Naive B cell (primary cell): ENCODE data around the gene ALDH18A1. TPM values are rescaled to one million over a fixed set of nuclear protein-coding genes. Genes with fewer than 3 reads are reported as not detected.

Experiments
- ATAC-seq, 2 donors: fragments of 150-1000 bp; cut with Tn5 transposase; 2 replicates each; pipeline ENCODE4 v1.10.0; 2021; ENCODE audit warnings: low read depth in 2 of 2, mild to moderate bottlenecking in 2 of 2, moderate library complexity in 2 of 2
- DNase-seq: peaks from one replicate; pipeline ENCODE4 v3.0.0; 2022
- H3K27ac Mint-ChIP-seq, 6 donors: one replicate each; pipeline ENCODE4 v1.8.0; 2020 to 2022; ENCODE audit warnings: mild to moderate bottlenecking in 6 of 6, mixed read lengths in 6 of 6, moderate library complexity in 5 of 6, inconsistent platforms in 2 of 6
- H3K27me3 Mint-ChIP-seq, 3 donors: one replicate each; pipeline ENCODE4 v1.8.0; 2021 to 2022; ENCODE audit warnings: mixed read lengths in 3 of 3, mild to moderate bottlenecking in 1 of 3
- H3K36me3 Mint-ChIP-seq, 2 donors: one replicate each; pipeline ENCODE4 v1.8.0; 2020 to 2022; ENCODE audit warnings: mixed read lengths in 2 of 2, inconsistent platforms in 1 of 2, mild to moderate bottlenecking in 1 of 2
- H3K4me1 Mint-ChIP-seq, 3 donors: one replicate each; pipeline ENCODE4 v1.8.0; 2020 to 2022; ENCODE audit warnings: mixed read lengths in 3 of 3, inconsistent platforms in 1 of 3, mild to moderate bottlenecking in 1 of 3, moderate library complexity in 1 of 3
- H3K4me3 Mint-ChIP-seq, 8 donors: one replicate each; pipeline ENCODE4 v1.8.0; 2020 to 2022; ENCODE audit warnings: mild to moderate bottlenecking in 8 of 8, mixed read lengths in 8 of 8, moderate library complexity in 8 of 8, inconsistent platforms in 2 of 8
- H3K9me3 Mint-ChIP-seq, 7 donors: one replicate each; pipeline ENCODE4 v1.8.0; 2020 to 2022; ENCODE audit warnings: mixed read lengths in 7 of 7, mild to moderate bottlenecking in 5 of 7, inconsistent platforms in 2 of 7, moderate library complexity in 1 of 7
- polyA plus RNA-seq, 6 donors: library from polyadenylated mRNA; unstranded; fragments of 300-500 nt; fragmentation: Illumina TruSeq; gene quantifications; one replicate each; pipeline ENCODE4 v1.2.3, GENCODE V29; 2021; ENCODE audit warnings: low read depth in 6 of 6

ALDH18A1 gene
- polyA plus RNA-seq, 6 donors from 2014 or later: 32.7 to 61.8 (median 45.5) TPM

DNA sequence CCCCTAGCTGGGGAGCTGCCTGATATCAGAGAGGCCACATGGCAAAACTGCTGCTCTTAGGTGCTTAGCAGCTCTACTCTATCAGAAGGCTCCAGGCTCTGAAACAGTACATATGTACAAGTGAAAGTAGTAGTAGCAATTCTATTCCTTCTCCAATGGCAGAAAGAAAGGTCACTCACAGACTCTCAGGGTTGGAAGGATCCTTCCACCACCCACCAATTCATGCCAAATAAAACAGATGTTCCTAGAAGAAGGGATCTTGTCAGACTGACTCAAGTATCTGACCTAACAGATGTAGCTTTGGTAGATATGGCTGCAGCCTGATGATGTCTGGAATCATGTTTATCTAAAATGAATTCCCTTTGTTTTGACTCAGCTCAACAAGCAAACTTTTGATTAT lies 8.0 kb upstream of the ALDH18A1 start:
- Mint-ChIP-seq H3K27ac (no peak overlapping the region), H3K27me3 (no peaks in the 10 kb centered on the region), H3K36me3 (no peaks in the 10 kb centered on the region), H3K4me1 (no peaks in the 10 kb centered on the region), H3K9me3 (no peaks in the 10 kb centered on the region), H3K4me3 (no peak overlapping the region)
- ATAC-seq (no peak), DNase-seq (no peak)

DNA sequence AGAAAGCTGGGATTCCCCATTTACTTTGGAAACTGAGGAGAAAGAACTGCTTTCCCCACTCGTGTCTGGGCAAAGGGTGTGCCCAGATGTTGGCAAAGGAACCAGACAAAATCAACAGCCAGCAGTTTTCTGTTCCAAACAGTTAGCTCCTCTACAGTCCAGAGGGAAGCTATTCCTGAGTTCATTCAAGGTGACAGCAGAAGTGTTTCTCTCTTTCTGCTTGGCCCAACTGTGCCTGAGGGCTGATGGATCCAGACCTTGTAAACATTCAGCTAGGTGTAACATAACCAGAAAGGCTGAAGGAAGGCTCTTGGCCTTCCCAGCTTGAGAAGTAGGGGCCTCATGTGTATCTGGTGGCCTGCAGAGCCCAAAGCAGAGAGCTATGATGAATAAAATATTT lies 7.0 kb upstream of the ALDH18A1 start:
- H3K27me3 Mint-ChIP-seq: no peaks in the 10 kb centered on the region
- no peaks in the 10 kb centered on the region for H3K4me1 Mint-ChIP-seq
- H3K9me3 Mint-ChIP-seq: no peaks in the 10 kb centered on the region
- DNase-seq (no peak), ATAC-seq (no peak)
- H3K36me3 Mint-ChIP-seq: no peaks in the 10 kb centered on the region
- H3K27ac Mint-ChIP-seq: peak overlapping the region in 1 of 6 donors; percentile 62
- peak overlapping the region in 1 of 8 donors; percentile 41 for H3K4me3 Mint-ChIP-seq

DNA sequence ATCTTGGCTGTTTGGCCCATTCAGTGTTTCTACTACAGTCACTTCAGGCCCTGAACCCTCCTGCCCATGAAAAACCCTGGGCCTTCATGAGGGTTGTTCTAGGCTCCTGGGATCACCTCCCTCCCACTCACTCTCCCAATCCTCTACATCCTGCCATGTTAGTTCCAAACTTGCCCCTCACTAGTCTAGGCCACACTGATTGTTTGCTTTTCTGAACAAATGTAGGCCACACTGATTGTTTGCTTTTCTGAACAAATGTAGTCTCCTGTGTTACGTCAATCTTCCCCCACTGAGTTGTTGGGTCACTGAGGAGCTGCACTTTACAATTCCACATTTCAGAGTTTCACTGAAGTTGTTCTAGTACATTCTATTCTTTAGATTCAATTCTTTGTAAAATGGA lies 5.3 kb upstream of the ALDH18A1 start:
- DNase-seq (no peak), ATAC-seq (no peak)
- peak overlapping the region in 4 of 6 donors; percentile 5 to 44 (median 30) for H3K27ac Mint-ChIP-seq
- H3K4me3 Mint-ChIP-seq: no peak overlapping the region
- H3K27me3 Mint-ChIP-seq: no peaks in the 10 kb centered on the region
- H3K4me1 Mint-ChIP-seq: peaks cover 1 to 7% (median 1%) of the 10 kb centered on the region in 3 donors
- H3K36me3 Mint-ChIP-seq: peaks cover 0 to under 1% of the 10 kb centered on the region in 2 donors
- H3K9me3 Mint-ChIP-seq: no peaks in the 10 kb centered on the region

DNA sequence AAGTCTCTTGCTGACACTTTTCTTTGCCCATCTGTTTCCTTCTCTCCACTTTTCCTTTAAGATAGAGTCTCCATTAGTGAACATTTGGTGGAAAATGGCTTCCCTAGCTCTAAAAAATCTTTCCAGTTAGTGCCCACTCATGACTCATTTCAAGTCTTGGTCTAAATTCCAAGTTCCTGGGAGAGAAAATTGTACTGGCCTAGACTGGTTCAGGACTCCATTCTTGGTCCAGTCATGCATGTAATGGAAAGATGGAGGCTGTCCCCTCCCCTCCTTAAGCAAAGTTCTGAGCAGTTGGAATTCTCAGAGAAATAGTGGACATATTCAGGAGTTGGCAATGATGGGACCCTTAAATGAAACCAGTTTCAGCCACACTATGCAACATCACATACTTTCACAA lies 3.8 kb upstream of the ALDH18A1 start:
- Mint-ChIP-seq H3K36me3 (peaks cover 0 to 7% of the 10 kb centered on the region in 2 donors), H3K4me1 (peaks cover 14 to 17% (median 14%) of the 10 kb centered on the region in 3 donors), H3K27ac (no peak overlapping the region), H3K9me3 (no peaks in the 10 kb centered on the region), H3K4me3 (no peak overlapping the region), H3K27me3 (no peaks in the 10 kb centered on the region)
- ATAC-seq (no peak), DNase-seq (no peak)

DNA sequence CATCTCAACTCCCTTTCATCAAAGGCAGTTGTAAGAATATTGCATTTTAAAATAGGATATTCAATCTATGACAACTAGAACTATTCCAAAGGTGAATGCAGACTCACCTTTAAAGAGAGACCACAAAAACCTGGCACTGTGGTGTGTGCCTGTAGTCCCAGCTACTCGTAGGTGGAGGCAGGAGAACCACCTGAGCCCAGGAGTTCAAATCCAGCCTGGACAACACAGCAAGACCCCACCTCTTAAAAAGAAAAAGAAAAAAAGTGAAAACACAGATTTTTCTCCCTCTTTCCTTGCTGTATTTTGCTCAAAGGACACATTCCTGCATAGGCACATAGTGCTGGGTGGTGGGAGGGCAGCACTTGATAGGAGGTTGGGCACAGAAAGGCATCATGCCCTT lies 739 bp upstream of the ALDH18A1 start:
- Mint-ChIP-seq H3K36me3 (peaks cover 0 to 7% of the 10 kb centered on the region in 2 donors), H3K4me1 (peaks cover 15 to 28% (median 27%) of the 10 kb centered on the region in 3 donors), H3K27me3 (no peaks in the 10 kb centered on the region), H3K4me3 (peak overlapping the region in 7 of 8 donors; percentile 92 to 100 (median 99)), H3K9me3 (no peaks in the 10 kb centered on the region), H3K27ac (no peak overlapping the region)
- ATAC-seq: no peak
- no peak for DNase-seq

DNA sequence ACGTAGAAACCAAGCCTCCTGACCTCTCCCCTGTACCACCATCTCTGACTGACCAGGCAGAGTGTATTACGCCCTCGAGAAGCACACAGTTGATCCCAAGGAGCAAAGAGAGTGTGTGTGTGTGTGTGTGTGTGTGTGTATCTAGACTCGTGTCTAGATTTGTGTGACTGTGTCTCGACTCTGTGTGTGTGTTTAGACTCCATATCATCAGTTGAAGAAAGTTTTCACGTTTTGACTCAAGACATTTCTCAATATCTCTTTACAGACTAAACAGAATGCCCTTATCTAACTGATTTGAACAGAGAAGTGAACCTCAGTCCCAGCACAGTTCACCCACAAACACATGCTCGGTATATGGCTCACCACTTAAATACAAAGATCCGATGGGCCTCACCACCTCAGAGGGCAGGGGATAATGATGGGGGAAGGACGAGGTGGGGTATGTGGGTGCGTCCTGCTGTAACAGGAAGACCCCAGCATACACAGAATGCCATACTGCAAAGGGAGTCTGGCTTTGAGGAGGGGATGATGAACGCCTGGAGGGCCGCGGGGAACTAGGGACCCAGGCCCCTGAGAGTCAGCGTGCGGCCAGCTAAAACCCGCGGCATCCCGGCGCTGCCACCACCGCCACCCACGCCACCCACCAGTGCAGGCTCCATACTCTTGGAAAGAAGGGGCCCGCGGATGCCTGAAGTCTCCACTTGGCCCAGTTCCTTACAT lies 780 bp downstream of the ALDH18A1 start:
- peaks cover 19 to 34% (median 28%) of the 10 kb centered on the region in 3 donors for H3K4me1 Mint-ChIP-seq
- H3K36me3 Mint-ChIP-seq: peaks cover 11 to 19% of the 10 kb centered on the region in 2 donors
- H3K9me3 Mint-ChIP-seq: peaks cover 3 to 8% (median 6%) of the 10 kb centered on the region in 7 donors
- H3K27me3 Mint-ChIP-seq: no peaks in the 10 kb centered on the region
- DNase-seq: no peak
- H3K27ac Mint-ChIP-seq: peak overlapping the region; percentile 16 to 90 (median 58)
- peak overlapping the region; percentile 92 to 100 (median 100) for H3K4me3 Mint-ChIP-seq
- no peak for ATAC-seq

DNA sequence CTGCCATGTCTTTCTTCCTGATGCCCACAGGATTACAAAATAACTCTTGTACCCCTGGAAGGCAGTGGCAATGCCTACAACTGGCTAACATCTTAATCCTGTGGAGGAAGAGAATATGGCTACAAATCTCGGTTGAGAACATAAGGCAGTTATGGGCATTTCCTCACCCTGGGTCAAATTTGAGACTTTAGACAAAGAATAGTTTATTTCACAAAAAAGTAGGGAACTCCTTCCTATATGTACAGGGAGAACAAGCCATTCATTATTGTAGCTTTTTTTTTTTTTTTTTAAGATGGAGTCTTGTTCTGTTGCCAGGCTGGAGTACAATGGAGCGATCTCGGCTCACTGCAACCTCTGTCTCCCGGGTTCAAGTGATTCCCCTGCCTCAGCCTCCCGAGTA lies 2.6 kb downstream of the ALDH18A1 start:
- H3K36me3 Mint-ChIP-seq: peaks cover 16 to 19% of the 10 kb centered on the region in 2 donors
- ATAC-seq: no peak
- H3K9me3 Mint-ChIP-seq: peaks cover 3 to 8% (median 6%) of the 10 kb centered on the region in 7 donors
- peak overlapping the region in 3 of 8 donors; percentile 6 to 52 (median 11) for H3K4me3 Mint-ChIP-seq
- H3K27me3 Mint-ChIP-seq: no peaks in the 10 kb centered on the region
- H3K4me1 Mint-ChIP-seq: peaks cover 19 to 34% (median 29%) of the 10 kb centered on the region in 3 donors
- no peak for DNase-seq
- no peak overlapping the region for H3K27ac Mint-ChIP-seq

DNA sequence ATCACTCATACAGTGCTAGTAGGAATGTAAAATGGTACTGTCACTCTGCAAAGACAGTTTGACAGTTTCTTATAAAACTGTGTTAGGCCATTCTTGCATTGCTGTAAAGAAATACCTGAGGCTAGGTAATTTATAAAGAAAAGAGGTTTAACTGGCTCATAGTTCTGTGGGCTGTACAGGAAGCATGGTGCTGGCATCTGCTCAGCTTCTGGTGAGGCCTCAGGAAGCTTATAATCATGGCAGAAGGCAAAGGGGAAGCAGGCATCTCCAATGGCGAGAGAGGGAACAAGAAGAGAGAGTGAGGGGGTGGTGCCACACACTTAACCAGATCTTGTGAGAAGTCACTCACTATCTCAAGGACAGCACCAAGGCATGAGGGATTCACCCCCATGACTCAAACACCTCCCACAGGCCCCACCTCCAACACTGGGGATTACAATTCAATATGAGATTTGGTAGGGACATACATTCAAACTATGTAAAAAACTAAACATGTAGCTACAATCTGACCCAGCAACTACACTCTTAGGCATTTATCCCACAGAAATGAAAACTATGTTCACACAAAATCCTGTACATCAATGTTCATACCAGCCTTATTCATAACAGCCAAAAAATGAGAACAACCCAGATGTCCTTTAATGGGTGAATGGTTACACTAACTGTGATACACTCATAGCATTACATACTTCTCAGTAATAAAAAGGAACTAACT lies 5.0 kb downstream of the ALDH18A1 start:
- Mint-ChIP-seq H3K4me1 (peaks cover 15 to 30% (median 19%) of the 10 kb centered on the region in 3 donors), H3K27me3 (no peaks in the 10 kb centered on the region), H3K4me3 (no peak overlapping the region), H3K27ac (peak overlapping the region in 2 of 6 donors; percentile 4 to 48), H3K36me3 (peaks cover 21% of the 10 kb centered on the region in 2 donors), H3K9me3 (peaks cover 3 to 8% (median 6%) of the 10 kb centered on the region in 7 donors)
- ATAC-seq (no peak), DNase-seq (no peak)

DNA sequence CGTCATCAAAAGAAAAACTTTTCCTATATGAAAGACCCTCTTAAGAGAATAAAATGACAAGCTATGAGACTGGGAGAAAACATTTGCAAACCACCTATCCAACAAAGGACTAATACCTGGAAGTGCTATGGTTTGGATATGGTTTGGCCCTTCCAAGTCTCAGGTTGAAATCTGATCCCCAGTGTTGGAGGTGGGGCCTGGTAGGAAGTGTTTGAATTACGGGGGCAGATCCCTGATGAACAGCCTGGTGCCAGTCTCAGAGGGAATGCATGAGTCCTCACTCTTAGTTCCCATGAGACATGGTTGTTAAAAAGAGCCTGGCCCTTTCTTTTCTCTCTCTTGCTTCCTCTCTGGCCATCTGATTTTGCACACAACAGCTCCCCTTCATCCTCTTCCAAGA lies 6.3 kb downstream of the ALDH18A1 start:
- peaks cover 9 to 20% (median 11%) of the 10 kb centered on the region in 3 donors for H3K4me1 Mint-ChIP-seq
- H3K27ac Mint-ChIP-seq: no peak overlapping the region
- peaks cover 17 to 21% of the 10 kb centered on the region in 2 donors for H3K36me3 Mint-ChIP-seq
- ATAC-seq: no peak
- no peaks in the 10 kb centered on the region for H3K27me3 Mint-ChIP-seq
- DNase-seq: no peak
- H3K4me3 Mint-ChIP-seq: no peak overlapping the region
- peaks cover 3 to 8% (median 6%) of the 10 kb centered on the region in 7 donors for H3K9me3 Mint-ChIP-seq

DNA sequence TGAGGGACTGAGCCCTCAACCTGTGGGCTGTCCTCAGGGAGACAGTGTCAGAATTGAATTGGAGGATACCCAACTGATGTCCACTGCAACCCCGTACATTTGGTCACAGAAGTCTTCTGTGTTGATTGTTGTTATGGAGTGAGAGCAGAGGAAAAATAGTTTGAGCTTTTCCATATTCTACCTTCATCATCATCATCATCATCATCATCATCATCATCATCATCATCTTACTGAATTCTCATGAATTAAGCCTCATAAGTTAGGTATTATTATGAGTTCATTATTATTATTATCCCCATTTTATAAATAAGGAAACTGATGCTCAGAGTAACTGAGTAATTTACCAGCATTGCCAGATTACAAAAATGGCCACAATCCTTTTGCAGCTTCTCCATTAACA lies 8.4 kb downstream of the ALDH18A1 start:
- Mint-ChIP-seq H3K27ac (no peak overlapping the region), H3K4me1 (peaks cover 4 to 12% (median 8%) of the 10 kb centered on the region in 3 donors), H3K27me3 (no peaks in the 10 kb centered on the region), H3K4me3 (no peak overlapping the region), H3K36me3 (peaks cover 17 to 21% of the 10 kb centered on the region in 2 donors), H3K9me3 (peaks cover 3 to 8% (median 6%) of the 10 kb centered on the region in 7 donors)
- DNase-seq (no peak), ATAC-seq (no peak)

DNA sequence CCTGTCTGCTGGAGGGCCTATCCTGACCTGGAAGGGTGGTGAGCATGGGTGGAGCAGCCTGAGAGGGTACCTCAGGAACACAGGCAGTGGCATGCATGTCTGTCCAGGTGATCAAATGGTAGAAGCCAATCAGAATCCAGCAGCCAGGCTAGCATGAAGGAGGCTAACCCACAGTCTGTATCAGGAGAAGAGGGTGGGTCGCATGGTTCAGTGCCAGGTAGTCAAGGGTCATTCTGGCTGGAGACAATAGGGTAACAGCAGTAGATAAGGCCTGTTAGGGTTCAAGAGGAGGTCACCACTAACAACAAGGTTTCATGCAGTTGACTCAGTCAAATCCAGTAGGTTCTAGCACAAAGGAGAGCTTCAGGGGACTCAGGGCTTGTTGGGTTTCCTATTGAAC lies 10.4 kb downstream of the ALDH18A1 start:
- ATAC-seq: no peak
- no peak for DNase-seq
- H3K36me3 Mint-ChIP-seq: peaks cover 9 to 22% of the 10 kb centered on the region in 2 donors
- no peak overlapping the region for H3K27ac Mint-ChIP-seq
- no peaks in the 10 kb centered on the region for H3K27me3 Mint-ChIP-seq
- no peak overlapping the region for H3K4me3 Mint-ChIP-seq
- H3K9me3 Mint-ChIP-seq: peaks cover 0 to 2% (median under 1%) of the 10 kb centered on the region in 7 donors
- peaks cover under 1 to 4% (median 1%) of the 10 kb centered on the region in 3 donors for H3K4me1 Mint-ChIP-seq

DNA sequence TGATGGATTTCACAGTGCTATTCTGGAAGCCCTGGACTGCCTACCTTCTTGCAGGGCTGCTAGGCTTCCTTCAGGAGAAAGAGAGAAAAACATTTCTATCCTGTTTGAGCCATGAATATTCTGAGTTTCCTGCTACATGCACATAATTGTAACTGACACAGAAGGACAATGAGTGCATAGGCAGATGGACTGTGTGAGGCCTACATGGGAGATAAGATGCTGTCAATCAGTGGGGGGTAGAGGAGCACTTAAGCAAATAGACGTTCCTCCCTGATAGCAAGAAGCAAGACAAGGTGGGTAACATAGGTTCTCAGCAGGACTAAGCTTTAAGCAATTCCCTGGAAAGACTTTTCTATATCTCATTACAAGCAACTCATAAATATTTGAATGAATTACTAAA lies 11.6 kb downstream of the ALDH18A1 start:
- Mint-ChIP-seq H3K9me3 (no peaks in the 10 kb centered on the region), H3K27ac (no peak overlapping the region), H3K27me3 (no peaks in the 10 kb centered on the region), H3K4me3 (no peak overlapping the region), H3K4me1 (peaks cover 0 to 4% (median 0%) of the 10 kb centered on the region in 3 donors), H3K36me3 (peaks cover 12 to 21% of the 10 kb centered on the region in 2 donors)
- ATAC-seq (no peak), DNase-seq (no peak)

DNA sequence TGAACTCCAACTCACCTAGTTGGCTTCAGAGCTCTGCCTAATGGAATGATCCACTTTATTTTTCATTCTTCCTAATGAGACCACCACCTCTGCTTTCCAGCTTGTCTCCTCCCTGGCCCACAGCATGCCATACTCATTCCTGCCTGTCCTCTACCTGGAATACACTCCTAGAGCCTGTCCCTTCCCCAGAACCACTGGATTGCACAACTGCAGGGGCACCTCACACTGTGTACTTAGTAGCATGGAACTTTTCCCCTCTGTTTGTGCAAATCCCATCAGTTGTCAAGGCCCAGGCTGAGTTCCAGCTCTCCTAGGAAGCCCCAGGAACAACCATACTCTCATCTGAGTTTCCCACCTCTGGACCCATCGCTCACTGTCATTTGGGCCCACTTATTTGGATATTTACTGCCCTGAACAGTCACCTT lies 15.6 kb downstream of the ALDH18A1 start:
- H3K36me3 Mint-ChIP-seq: peaks cover 8 to 17% of the 10 kb centered on the region in 2 donors
- no peak for ATAC-seq
- H3K4me1 Mint-ChIP-seq: peaks cover 0 to under 1% (median 0%) of the 10 kb centered on the region in 3 donors
- no peaks in the 10 kb centered on the region for H3K9me3 Mint-ChIP-seq
- peak overlapping the region in 1 of 8 donors; percentile 58 for H3K4me3 Mint-ChIP-seq
- no peak overlapping the region for H3K27ac Mint-ChIP-seq
- no peak for DNase-seq
- H3K27me3 Mint-ChIP-seq: no peaks in the 10 kb centered on the region

DNA sequence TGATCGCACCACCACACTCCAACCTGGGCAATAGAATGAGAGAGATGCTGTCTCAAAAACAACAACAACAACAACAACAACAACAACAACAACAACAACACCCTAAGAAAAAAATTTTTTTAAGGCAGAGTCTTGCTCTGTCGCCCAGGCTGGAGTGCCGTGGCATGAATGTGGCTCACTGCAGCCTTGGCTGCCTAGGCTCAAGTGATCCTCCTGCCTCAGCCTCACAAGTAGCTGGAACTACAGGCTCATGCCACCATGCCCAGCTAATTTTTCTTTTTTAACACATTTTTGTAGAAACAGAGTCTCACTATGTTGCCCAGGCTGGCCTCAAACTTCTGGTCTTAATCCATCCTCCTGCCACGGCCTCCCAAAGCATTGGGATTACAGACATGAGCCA lies 18.6 kb downstream of the ALDH18A1 start:
- no peaks in the 10 kb centered on the region for H3K27me3 Mint-ChIP-seq
- no peaks in the 10 kb centered on the region for H3K4me1 Mint-ChIP-seq
- DNase-seq (no peak), ATAC-seq (no peak)
- H3K27ac Mint-ChIP-seq: no peak overlapping the region
- peaks cover 34 to 39% of the 10 kb centered on the region in 2 donors for H3K36me3 Mint-ChIP-seq
- H3K9me3 Mint-ChIP-seq: no peaks in the 10 kb centered on the region
- no peak overlapping the region for H3K4me3 Mint-ChIP-seq
